Neural cell (in vitro differentiated cells): ENCODE measurements around the gene KCNQ5. TPM values are rescaled to one million over a fixed set of nuclear protein-coding genes. Genes with fewer than 3 reads are reported as not detected.

Source experiments
- H2AFZ ChIP-seq: fragments of 200-600, 300-800 bp; sonication (generic), shearing (Covaris generic); 2 replicates; pipeline ENCODE4 v1.6.0; 2014; ENCODE audit warnings: low read depth, mild to moderate bottlenecking, antibody characterized with exemption, low read length, moderate library complexity
- H3F3A ChIP-seq: fragments of 200-600 bp; shearing (Covaris generic); 2 replicates; pipeline ENCODE4 v1.6.1; 2016; ENCODE audit warnings: mild to moderate bottlenecking, moderate library complexity, mixed read lengths, antibody characterized with exemption, low read length; ENCODE audit not compliant: insufficient read depth, poor library complexity, severe bottlenecking
- H3K27ac ChIP-seq: fragments of 200-600, 300-800 bp; sonication (generic), shearing (Covaris generic); 2 replicates; pipeline ENCODE4 v1.5.1; 2014; ENCODE audit warnings: mild to moderate bottlenecking, low read length, moderate library complexity
- H3K27me3 ChIP-seq: fragments of 300-800, 200-600 bp; sonication (generic), shearing (Covaris generic); 2 replicates; pipeline ENCODE4 v1.6.0; 2014; ENCODE audit warnings: mild to moderate bottlenecking, low read depth, low read length, moderate library complexity; ENCODE audit not compliant: insufficient read depth
- H3K36me3 ChIP-seq: fragments of 300-800, 200-600 bp; sonication (generic), shearing (Covaris generic); 2 replicates; pipeline ENCODE4 v1.5.1; 2014; ENCODE audit warnings: mild to moderate bottlenecking, antibody characterized with exemption, low read length, moderate library complexity; ENCODE audit not compliant: insufficient read depth
- H3K4me2 ChIP-seq: fragments of 300-800, 200-600 bp; sonication (generic), shearing (Covaris generic); 2 replicates; pipeline ENCODE4 v1.6.0; 2014; ENCODE audit warnings: mild to moderate bottlenecking, low read length
- H3K4me3 ChIP-seq: fragments of 300-800, 200-600 bp; sonication (generic), shearing (Covaris generic); 2 replicates; pipeline ENCODE4 v1.5.1; 2014; ENCODE audit warnings: mild to moderate bottlenecking, low read length, moderate library complexity
- H3K79me2 ChIP-seq: fragments of 200-600 bp; shearing (Covaris generic); replicated peaks from 2 replicates; pipeline ENCODE4 v1.6.0; 2014; ENCODE audit warnings: mild to moderate bottlenecking, low read length, moderate library complexity; ENCODE audit not compliant: insufficient read depth
- H3K9ac ChIP-seq: fragments of 300-800, 200-600 bp; sonication (generic), shearing (Covaris generic); 2 replicates; pipeline ENCODE4 v1.6.1; 2016; ENCODE audit warnings: mild to moderate bottlenecking, low read length, mixed read lengths
- H3K9me2 ChIP-seq: fragments of 200-600 bp; shearing (Covaris generic); 2 replicates; pipeline ENCODE4 v1.6.1; 2016; ENCODE audit warnings: mild to moderate bottlenecking, low read length, mixed read lengths; ENCODE audit not compliant: insufficient read depth
- H3K9me3 ChIP-seq: fragments of 200-600, 300-800 bp; sonication (generic), shearing (Covaris generic); 2 replicates; pipeline ENCODE4 v1.6.1; 2016; ENCODE audit warnings: mild to moderate bottlenecking, mixed run types, low read length, moderate library complexity, mixed read lengths
- H4K20me1 ChIP-seq: fragments of 200-600 bp; shearing (Covaris generic); 2 replicates; pipeline ENCODE4 v1.6.1; 2016; ENCODE audit warnings: mild to moderate bottlenecking, mixed run types; ENCODE audit not compliant: insufficient read depth
- EP300 ChIP-seq: fragments of 450-650 bp; conservative IDR thresholded peaks from 2 replicates; pipeline ENCODE4 v1.6.1; 2014; ENCODE audit warnings: antibody characterized with exemption, mild to moderate bottlenecking, moderate library complexity; ENCODE audit not compliant: poor library complexity, severe bottlenecking
- EZH2 ChIP-seq: fragments of 200-600, 300-800 bp; shearing (Covaris generic), sonication (generic); IDR thresholded peaks from 2 replicates; pipeline ENCODE4 v1.6.1; 2014; ENCODE audit warnings: antibody characterized with exemption, low read length, borderline replicate concordance, mild to moderate bottlenecking; ENCODE audit not compliant: insufficient read depth, poor library complexity, severe bottlenecking
- MXI1 ChIP-seq: fragments of 450-650 bp; conservative IDR thresholded peaks from 2 replicates; pipeline ENCODE4 v1.6.1; 2014; ENCODE audit warnings: antibody characterized with exemption, mild to moderate bottlenecking; ENCODE audit not compliant: poor library complexity, severe bottlenecking
- POLR2AphosphoS5 ChIP-seq: IDR thresholded peaks from 2 replicates; pipeline ENCODE4 v1.6.1; 2012
- RAD21 ChIP-seq: fragments of 450-650 bp; conservative IDR thresholded peaks from 2 replicates; pipeline ENCODE4 v1.6.1; 2014; ENCODE audit warnings: antibody characterized with exemption, mild to moderate bottlenecking, moderate library complexity
- SMC3 ChIP-seq: fragments of 450-650 bp; conservative IDR thresholded peaks from 2 replicates; pipeline ENCODE4 v1.6.1; 2014; ENCODE audit warnings: antibody characterized with exemption, mild to moderate bottlenecking, moderate library complexity; ENCODE audit not compliant: poor library complexity
- TAF1 ChIP-seq: IDR thresholded peaks from 2 replicates; pipeline ENCODE4 v1.6.1; 2012; ENCODE audit warnings: low read depth
- polyA plus RNA-seq: library from polyadenylated mRNA; depleted of rRNA; stranded (reverse); fragments of >200 nt; gene quantifications from 2 replicates; pipeline ENCODE4 v1.2.3, GENCODE V29; 2014
- TF ChIP-seq, protein P1 (sequence below): IDR thresholded peaks from 2 replicates; pipeline ENCODE4 v1.6.1; 2012; ENCODE audit warnings: borderline replicate concordance
- TF ChIP-seq, protein P2 (sequence below): fragments of 450-650 bp; IDR thresholded peaks from 2 replicates; pipeline ENCODE4 v1.5.1; 2014; ENCODE audit warnings: antibody characterized with exemption, mild to moderate bottlenecking, moderate library complexity; ENCODE audit not compliant: poor library complexity, severe bottlenecking

KCNQ5 gene
- polyA plus RNA-seq, 1 donor from 2014 or later: 0.30 TPM

GRCh38 chr6:72933233-72933632 is 311.4 kb downstream of the KCNQ5 start:
- TF ChIP-seq, protein P1, sequence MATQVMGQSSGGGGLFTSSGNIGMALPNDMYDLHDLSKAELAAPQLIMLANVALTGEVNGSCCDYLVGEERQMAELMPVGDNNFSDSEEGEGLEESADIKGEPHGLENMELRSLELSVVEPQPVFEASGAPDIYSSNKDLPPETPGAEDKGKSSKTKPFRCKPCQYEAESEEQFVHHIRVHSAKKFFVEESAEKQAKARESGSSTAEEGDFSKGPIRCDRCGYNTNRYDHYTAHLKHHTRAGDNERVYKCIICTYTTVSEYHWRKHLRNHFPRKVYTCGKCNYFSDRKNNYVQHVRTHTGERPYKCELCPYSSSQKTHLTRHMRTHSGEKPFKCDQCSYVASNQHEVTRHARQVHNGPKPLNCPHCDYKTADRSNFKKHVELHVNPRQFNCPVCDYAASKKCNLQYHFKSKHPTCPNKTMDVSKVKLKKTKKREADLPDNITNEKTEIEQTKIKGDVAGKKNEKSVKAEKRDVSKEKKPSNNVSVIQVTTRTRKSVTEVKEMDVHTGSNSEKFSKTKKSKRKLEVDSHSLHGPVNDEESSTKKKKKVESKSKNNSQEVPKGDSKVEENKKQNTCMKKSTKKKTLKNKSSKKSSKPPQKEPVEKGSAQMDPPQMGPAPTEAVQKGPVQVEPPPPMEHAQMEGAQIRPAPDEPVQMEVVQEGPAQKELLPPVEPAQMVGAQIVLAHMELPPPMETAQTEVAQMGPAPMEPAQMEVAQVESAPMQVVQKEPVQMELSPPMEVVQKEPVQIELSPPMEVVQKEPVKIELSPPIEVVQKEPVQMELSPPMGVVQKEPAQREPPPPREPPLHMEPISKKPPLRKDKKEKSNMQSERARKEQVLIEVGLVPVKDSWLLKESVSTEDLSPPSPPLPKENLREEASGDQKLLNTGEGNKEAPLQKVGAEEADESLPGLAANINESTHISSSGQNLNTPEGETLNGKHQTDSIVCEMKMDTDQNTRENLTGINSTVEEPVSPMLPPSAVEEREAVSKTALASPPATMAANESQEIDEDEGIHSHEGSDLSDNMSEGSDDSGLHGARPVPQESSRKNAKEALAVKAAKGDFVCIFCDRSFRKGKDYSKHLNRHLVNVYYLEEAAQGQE: no peak
- TF ChIP-seq MXI1 (no peak), SMC3 (no peak), RAD21 (no peak), EP300 (no peak), TAF1 (no peak), EZH2 (no peak), POLR2AphosphoS5 (no peak)
- TF ChIP-seq, protein P2, sequence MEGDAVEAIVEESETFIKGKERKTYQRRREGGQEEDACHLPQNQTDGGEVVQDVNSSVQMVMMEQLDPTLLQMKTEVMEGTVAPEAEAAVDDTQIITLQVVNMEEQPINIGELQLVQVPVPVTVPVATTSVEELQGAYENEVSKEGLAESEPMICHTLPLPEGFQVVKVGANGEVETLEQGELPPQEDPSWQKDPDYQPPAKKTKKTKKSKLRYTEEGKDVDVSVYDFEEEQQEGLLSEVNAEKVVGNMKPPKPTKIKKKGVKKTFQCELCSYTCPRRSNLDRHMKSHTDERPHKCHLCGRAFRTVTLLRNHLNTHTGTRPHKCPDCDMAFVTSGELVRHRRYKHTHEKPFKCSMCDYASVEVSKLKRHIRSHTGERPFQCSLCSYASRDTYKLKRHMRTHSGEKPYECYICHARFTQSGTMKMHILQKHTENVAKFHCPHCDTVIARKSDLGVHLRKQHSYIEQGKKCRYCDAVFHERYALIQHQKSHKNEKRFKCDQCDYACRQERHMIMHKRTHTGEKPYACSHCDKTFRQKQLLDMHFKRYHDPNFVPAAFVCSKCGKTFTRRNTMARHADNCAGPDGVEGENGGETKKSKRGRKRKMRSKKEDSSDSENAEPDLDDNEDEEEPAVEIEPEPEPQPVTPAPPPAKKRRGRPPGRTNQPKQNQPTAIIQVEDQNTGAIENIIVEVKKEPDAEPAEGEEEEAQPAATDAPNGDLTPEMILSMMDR: no peak
- H3K4me3 ChIP-seq: no peak overlapping the region
- H3K9me3 ChIP-seq: no peaks in the 10 kb centered on the region
- H3K9me2 ChIP-seq: no peaks in the 10 kb centered on the region
- no peaks in the 10 kb centered on the region for H3K79me2 ChIP-seq
- H3K4me2 ChIP-seq: no peak overlapping the region
- no peaks in the 10 kb centered on the region for H3F3A ChIP-seq
- H3K36me3 ChIP-seq: no peaks in the 10 kb centered on the region
- H2AFZ ChIP-seq: no peak overlapping the region
- H4K20me1 ChIP-seq: no peaks in the 10 kb centered on the region
- no peaks in the 10 kb centered on the region for H3K27me3 ChIP-seq
- no peak overlapping the region for H3K9ac ChIP-seq
- H3K27ac ChIP-seq: no peak overlapping the region

GRCh38 chr6:72936766-72937559 is 315.1 kb downstream of the KCNQ5 start:
- H3F3A ChIP-seq: no peaks in the 10 kb centered on the region
- no peaks in the 10 kb centered on the region for H3K79me2 ChIP-seq
- no peaks in the 10 kb centered on the region for H3K36me3 ChIP-seq
- no peak overlapping the region for H3K4me3 ChIP-seq
- H2AFZ ChIP-seq: no peak overlapping the region
- no peak overlapping the region for H3K9ac ChIP-seq
- no peaks in the 10 kb centered on the region for H3K9me3 ChIP-seq
- H3K27ac ChIP-seq: no peak overlapping the region
- H3K4me2 ChIP-seq: no peak overlapping the region
- no peaks in the 10 kb centered on the region for H3K27me3 ChIP-seq
- no peaks in the 10 kb centered on the region for H3K9me2 ChIP-seq
- no peak for TF ChIP-seq SMC3
- TF ChIP-seq RAD21: no peak
- TF ChIP-seq, protein P2: no peak
- no peak for TF ChIP-seq POLR2AphosphoS5
- TF ChIP-seq, protein P1: no peak
- no peak for TF ChIP-seq TAF1
- no peak for TF ChIP-seq EP300
- no peak for TF ChIP-seq EZH2
- no peak for TF ChIP-seq MXI1
- H4K20me1 ChIP-seq: no peaks in the 10 kb centered on the region
